ENCODE measurements around the gene PTGIS.

DNA sequence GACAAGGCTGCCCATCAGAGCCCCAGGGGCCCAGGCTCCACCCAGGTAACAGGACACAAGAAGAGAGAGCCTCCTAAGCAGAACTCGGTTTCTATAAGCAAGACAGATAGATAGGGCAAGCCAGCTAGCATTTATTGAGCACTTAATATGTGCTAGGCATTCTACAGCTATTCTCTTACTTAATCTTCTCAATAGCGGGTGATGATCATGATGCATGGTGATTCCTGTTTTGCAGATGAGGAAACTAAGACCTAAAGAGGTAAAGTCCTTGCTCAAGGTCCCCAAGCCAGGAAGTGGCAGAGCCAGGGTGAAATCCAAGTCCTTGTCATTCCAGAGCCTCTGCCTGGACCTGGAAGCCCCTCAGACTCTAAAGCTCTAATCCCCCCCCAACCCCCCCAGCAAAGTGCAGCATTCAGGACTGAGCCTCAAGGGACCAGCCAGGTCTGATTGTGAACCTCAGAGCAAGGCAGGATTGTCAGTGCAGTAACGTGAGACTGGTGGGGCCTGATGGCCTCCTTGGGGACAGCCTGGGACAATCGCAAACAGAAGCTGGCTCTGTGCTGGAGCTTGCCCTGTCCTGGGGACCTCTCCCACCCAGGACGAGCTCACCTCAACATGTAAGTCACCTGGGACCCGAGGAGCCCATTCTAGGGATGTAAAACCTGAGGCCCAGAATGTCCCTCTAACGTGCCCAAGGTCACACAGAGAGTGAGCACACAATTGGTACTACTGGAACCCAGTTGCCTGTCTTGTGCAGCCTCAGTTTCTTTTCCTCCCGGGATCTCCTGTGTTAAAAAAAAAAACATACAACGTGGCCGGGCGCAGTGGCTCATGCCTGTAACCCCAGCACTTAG lies 48.4 kb upstream of the PTGIS start:
- TF ChIP-seq, protein P1, sequence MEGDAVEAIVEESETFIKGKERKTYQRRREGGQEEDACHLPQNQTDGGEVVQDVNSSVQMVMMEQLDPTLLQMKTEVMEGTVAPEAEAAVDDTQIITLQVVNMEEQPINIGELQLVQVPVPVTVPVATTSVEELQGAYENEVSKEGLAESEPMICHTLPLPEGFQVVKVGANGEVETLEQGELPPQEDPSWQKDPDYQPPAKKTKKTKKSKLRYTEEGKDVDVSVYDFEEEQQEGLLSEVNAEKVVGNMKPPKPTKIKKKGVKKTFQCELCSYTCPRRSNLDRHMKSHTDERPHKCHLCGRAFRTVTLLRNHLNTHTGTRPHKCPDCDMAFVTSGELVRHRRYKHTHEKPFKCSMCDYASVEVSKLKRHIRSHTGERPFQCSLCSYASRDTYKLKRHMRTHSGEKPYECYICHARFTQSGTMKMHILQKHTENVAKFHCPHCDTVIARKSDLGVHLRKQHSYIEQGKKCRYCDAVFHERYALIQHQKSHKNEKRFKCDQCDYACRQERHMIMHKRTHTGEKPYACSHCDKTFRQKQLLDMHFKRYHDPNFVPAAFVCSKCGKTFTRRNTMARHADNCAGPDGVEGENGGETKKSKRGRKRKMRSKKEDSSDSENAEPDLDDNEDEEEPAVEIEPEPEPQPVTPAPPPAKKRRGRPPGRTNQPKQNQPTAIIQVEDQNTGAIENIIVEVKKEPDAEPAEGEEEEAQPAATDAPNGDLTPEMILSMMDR (IDR thresholded peaks at IDR 0.05), result no peak
- TF ChIP-seq POLR2A (IDR thresholded peaks at IDR 0.05), result no peak

Measured in thyroid gland (tissue), 4 donors.